GM18873 (cell line): ENCODE results near the gene MGRN1.

Source experiments
- ATAC-seq: cut with Tn5 transposase; IDR thresholded peaks from one replicate; pipeline ENCODE4 v1.9.1; 2021; ENCODE audit warnings: mild to moderate bottlenecking, moderate library complexity, moderate number of reproducible peaks; ENCODE audit not compliant: unreplicated experiment, low FRiP score

MGRN1 gene

DNA sequence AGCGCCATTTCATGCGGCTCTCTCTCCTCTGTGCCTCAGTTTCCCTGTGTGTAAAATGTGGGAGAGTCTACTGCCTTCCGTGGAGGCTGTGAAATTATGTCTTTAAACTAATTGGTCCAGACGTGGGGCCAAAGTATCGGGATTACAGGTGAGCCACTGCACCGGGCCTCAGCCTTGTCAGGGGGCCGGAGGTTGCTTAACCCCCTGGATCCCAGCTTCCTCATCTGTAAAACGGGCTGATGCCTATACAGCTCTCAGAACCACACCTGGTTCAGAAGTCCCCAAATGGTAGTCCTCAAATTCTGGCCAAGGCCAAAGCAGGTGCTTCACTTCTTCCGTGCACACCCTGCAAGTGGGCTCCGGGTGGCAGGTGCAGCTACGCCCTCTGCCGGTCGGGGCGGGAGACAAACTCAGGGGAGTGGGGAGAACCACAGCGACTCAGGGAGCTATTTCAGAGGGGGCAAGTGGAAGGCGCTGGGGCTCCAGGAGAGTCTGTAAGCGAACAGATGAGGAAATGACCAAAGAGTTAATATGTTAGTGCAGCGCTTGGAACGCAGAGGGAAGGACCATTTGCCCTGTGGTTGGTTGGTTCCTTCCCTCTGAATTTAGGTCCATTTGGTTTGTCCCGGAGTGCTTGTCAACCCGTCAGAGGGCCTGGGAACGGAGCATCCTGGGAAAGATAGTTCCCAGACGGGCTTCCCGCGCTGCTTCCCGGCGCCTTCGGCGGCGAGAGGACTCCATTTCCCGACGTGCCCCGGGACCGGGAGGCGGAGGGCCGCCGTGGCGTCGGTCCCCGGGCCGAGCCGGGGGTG is at the start of gene MGRN1:
MGRN1 (plus strand) TSS at position 812 of the 812 bp plus-strand sequence. CDS start 135 bp downstream, outside the sequence.
- ATAC-seq, result peak; percentile 54

- ATAC-seq, result no peak
Measured at GRCh38 chr16:4574919-4575705, 49.5 kb upstream of the MGRN1 start.

GRCh38 chr16:4576008-4576407 is 48.6 kb upstream of the MGRN1 start:
- ATAC-seq, result no peak

DNA sequence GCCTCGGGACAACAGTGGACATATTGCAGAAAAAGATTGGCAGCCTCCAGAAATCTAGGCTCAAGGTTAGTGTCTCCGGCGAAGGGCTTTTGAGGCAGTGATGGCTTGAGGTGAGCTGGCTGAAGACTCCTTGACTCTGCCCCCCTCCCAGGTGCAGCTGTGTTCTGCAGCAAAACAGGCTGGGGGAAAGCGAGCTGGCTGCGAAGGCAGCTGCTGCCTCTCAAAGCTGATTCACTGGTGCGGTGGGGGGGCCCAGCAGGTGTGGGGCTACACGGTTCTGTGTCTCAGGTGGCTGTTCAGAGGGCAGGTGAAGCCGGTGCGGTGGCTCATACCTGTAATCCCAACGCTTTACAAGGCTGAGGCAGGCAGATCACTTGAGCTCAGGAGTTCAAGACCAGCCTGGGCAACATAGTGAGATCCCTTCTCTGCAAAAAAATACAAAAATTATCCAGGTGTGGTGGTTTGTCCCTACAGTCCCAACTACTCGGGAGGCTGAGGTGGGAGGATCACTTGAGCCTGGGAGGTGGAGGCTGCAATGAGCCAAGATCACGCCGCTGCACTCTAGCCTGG is 45.6 kb upstream of the MGRN1 start:
- no peak for ATAC-seq

- ATAC-seq, result no peak
Measured at GRCh38 chr16:4580250-4580649, 44.4 kb upstream of the MGRN1 start.

DNA sequence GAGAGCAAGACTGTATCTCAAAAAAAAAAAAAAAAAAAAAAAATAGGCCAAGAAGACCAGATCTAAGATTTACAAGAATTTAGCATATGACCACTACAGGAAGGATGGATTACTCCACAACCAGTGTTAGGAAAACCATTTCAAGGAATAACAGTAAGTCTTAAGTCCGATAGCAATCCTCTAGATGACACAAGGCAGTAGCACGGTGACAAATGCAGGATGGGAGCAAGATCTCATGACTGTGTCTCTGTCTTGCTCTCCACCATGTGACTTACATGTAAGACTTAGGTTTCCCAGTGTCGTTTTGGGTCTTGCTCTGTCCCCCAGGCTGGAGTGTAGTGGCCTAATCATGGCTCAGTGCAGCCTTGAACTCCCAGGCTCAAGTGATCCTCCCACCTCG is 40.7 kb upstream of the MGRN1 start:
- ATAC-seq, result no peak

GRCh38 chr16:4586291-4586690 is 38.3 kb upstream of the MGRN1 start:
- no peak for ATAC-seq

GRCh38 chr16:4588386-4588785 is 36.2 kb upstream of the MGRN1 start:
- no peak for ATAC-seq

GRCh38 chr16:4588961-4589360 is 35.7 kb upstream of the MGRN1 start:
- ATAC-seq, result no peak

DNA sequence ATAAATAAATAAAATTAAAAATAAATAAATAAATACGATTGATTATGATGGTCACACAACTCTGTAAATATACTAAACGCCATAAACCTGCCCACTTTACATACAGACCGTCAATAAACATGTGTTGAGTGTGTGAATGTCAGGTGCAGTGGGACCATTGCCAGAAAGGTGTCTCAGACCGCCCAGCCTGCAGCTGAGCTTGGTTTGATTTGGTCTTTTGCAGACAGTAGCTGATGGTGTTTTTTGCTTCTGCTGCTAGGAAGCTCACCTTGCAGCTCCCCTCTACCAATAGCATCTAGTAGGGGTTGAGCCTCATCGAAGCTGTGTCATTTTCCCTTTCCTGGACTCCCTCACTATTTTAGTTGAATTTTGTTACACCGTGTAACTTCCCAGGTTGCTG is 33.4 kb upstream of the MGRN1 start:
- ATAC-seq, result no peak

DNA sequence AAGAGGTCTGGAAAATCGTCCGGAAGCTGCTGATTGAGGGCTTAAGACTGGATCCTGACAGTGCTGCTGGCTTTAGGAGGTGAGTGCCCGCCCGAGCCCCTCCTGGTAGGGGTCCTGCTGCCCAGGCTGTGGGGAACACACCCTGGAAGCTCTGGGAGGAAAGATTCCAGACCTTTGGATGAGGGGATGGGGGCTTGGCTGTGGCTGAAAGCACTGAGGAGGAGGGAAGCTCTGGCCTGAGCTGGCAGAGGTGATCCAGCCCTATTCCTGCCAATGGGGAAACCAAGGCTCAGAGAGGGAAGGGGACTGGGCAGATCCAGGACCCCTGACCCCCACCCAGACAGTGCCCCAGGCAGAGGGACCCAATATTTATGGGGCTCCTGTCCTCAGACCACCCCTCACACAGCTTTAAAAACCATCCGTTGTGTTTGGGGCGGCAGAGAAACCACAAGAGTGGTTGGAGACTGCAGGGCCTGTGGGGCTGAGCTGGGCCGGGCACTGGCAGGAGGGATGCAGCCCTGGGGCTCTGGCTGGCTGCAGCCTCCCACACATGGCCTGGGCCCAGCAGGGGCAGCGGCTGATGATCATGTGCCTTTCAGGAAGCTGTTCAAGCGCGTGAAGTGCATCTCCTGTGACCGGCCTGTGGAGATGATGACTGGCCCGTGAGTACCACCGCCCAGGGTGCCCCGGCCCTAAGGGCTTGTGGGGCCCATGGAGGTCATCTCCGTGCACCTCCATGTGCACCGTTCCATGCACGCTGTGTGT is 32.7 kb upstream of the MGRN1 start:
- ATAC-seq, result no peak

GRCh38 chr16:4593086-4593485 is 31.5 kb upstream of the MGRN1 start:
- ATAC-seq, result no peak

- no peak for ATAC-seq
Measured at GRCh38 chr16:4594433-4595410, 29.9 kb upstream of the MGRN1 start.

- no peak for ATAC-seq
Measured at GRCh38 chr16:4597174-4597573, 27.5 kb upstream of the MGRN1 start.

DNA sequence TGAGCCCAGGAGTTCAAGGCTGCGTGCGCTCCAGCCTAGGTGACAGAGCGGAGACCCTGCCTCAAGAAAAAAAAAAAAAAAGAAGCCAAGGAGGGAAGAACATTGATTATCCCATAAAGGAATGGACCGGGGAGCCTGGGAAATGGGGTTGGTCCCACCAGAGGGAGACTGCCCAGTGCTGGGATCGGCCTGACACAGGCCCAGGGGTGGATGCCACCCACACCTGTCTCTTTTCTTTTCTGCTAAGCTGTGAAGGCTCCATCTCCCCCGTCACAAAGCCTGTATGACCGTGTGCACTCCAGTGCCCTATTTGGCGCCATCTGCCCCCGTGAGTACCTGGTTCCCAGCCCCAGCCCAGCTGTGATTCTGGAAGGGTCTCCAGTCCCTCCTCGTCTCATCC is 25.6 kb upstream of the MGRN1 start:
- no peak for ATAC-seq

DNA sequence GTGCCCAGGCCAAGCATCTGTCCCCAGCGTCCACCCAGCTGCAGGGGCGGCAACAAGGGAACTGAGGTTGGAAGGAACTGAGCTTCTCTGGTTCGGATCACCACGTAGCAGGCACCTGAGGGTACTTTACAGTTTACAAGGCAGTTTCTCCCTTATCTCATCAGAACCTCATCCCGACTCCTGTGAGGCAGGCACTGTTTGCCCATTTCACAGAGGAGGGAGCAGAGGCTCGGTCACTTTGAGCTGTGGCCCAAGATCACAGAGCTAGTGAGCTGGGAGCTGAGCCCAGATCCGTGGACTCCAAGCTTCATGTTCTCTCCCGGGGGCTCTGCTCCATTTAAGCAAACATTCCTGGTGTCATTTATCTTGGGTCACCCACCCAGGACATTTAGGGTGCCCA is 25.1 kb upstream of the MGRN1 start:
- ATAC-seq, result no peak

GRCh38 chr16:4601036-4601863 is 23.4 kb upstream of the MGRN1 start:
- no peak for ATAC-seq

DNA sequence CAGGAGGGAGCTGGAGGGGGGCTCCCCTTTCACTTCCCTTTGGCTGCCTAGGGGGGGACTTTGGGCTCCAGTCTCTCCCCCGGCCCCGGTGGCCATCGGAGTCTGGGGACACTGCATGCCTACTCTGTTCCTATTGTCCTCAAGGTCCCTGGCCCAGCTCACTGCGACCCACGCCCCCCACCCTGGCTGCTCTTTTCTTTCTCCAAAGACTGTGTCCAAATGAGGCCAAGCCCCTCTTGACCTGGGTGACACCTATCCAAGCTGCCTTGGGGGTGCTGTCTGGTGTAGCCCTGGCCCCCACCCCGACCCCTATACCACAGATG is 22.8 kb upstream of the MGRN1 start:
- ATAC-seq, result no peak

DNA sequence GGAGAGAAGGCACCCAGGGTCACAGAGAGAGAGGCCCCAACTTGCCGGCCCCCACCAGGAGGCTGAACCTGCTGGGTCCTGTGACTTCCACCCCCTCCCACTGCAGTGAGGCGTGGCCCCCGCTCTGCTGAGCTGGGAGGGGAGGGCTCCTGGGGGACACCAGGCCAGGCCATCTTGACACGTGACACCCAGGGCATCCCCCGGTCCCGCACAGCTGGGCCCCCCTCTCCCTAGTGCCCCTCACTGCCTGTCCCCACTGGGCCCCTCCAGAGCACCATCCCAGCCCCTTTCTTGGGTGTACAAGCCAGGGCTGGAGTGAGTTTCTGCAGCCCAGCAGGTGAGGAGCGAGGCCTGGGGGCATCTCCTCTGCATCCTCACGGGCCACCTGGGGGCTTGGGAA is 22.3 kb upstream of the MGRN1 start:
- no peak for ATAC-seq
